ENCODE data around the gene GABARAPL1. TPM values are rescaled to one million over a fixed set of nuclear protein-coding genes. Genes with fewer than 3 reads are reported as not detected.
A peak's percentile ranks its signal among the peaks of the same experiment; 100 is the strongest.

Gene GABARAPL1
- total and polyA plus RNA-seq, 2 donors (not counting 1 experiment from before 2014, with no cell fraction given) = 4.5 to 11.9 TPM

DNA sequence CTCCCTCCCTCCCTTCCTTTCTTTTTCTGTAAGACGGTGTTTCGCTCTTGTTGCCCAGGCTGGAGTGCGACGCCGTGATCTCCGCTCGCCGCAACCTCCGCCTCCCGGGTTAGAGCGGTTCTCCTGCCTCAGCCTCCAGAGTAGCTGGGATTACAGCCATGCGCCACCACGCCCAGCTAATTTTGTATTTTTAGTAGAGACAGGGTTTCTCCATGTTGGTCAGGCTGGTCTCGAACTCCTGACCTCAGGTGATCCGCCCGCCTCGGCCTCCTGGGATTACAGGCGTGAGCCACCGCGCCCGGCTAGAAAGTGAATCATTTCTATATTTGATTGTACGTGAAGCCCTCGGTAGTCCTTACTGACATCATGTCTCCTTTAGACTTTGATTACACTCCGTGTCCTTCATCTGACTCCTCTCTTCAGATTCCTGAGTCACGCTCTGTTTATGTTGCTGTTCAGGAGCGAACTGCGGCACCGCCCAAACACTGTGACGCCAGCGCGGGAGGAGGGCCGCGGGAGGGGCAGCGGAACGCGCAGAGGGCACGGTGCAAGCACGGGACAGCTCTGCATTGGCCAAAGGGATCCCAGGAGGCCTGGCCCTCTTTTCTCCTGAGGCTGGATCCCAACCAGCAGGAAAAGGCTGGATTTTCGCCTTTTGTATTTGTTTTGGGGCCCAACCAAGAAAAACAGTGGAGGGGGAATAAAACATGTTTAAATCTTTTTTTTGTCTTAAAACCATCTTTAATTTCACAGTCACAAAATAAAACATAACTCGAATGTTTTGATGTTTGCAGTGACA lies 538 bp upstream of the GABARAPL1 start:
- H3K36me3 ChIP-seq (replicated peaks in 1 of 2; ENCODE audit: control extremely low read depth in 1 of 2, control insufficient read depth in 1 of 2, extremely low read depth in 1 of 2, insufficient read depth in 2 of 2, low read length in 1 of 2) = no peaks in the 10 kb centered on the region
- peak overlapping the region; percentile 88 for H3K4me2 ChIP-seq (replicated peaks; ENCODE audit: low read depth, low read length, poor library complexity, severe bottlenecking)
- peak overlapping the region; percentile 86 for H3K27ac Mint-ChIP-seq
- H3K27me3 ChIP-seq (replicated peaks in 1 of 4; ENCODE audit: control extremely low read depth in 1 of 4, control insufficient read depth in 3 of 4, insufficient read depth in 4 of 4, low read length in 3 of 4) = peaks cover 0 to 36% (median 20%) of the 10 kb centered on the region in 4 experiments
- H3K4me3 ChIP-seq (ENCODE audit: control extremely low read depth in 1 of 5, extremely low read depth in 1 of 5, insufficient read depth in 1 of 5, low read depth in 2 of 5, low read length in 4 of 5) = peak overlapping the region; percentile 66 to 83 (median 75)
- peaks cover 19% of the 10 kb centered on the region for H3K4me1 Mint-ChIP-seq
- peaks cover 13 to 18% of the 10 kb centered on the region in 2 donors for H3K4me1 ChIP-seq (ENCODE audit: control insufficient read depth in 2 of 2, insufficient read depth in 2 of 2, low read length in 2 of 2)
- peak; percentile 55 for ATAC-seq (ENCODE audit: low read depth)
- WGBS (ENCODE audit: insufficient coverage) = 41% methylated on average over 33 of the region's 40 CpGs
- H4K20me1 ChIP-seq (ENCODE audit: control insufficient read depth, insufficient read depth, low read length, poor library complexity, severe bottlenecking) = no peaks in the 10 kb centered on the region
- intact Hi-C loops (cut with micrococcal nuclease) = loop anchor here (1.0 to 10.0 kb wide), 3 partner anchors 153 to 963 kb away; partner anchors contain the start of genes MAGOHB and SMIM10L1
- H3K27ac ChIP-seq (ENCODE audit: low read length in 2 of 2) = no peak overlapping the region
- peak; percentile 69 for DNase-seq
- peak overlapping the region; percentile 76 for H3K9ac ChIP-seq (ENCODE audit: low read length)
- peaks cover 30% of the 10 kb centered on the region for H3K27me3 Mint-ChIP-seq
- peaks cover 0 to 3% (median 0%) of the 10 kb centered on the region in 3 donors for H3K9me3 ChIP-seq (ENCODE audit: control extremely low read depth in 1 of 3, control insufficient read depth in 2 of 3, insufficient read depth in 1 of 3, low read length in 2 of 3)
- ChIA-PET POLR2A (no interaction called here), CTCF (interaction anchor here (1.1 kb wide), 2 partner anchors 23 kb away, joined by 3 to 4 read pairs; no protein-coding TSS in a partner anchor)
- TF ChIP-seq EZH2 (IDR thresholded peaks at IDR 0.05; ENCODE audit: borderline replicate concordance, insufficient read depth, low read depth, low read length, poor library complexity, severe bottlenecking) = no peak
- TF ChIP-seq, protein P1, sequence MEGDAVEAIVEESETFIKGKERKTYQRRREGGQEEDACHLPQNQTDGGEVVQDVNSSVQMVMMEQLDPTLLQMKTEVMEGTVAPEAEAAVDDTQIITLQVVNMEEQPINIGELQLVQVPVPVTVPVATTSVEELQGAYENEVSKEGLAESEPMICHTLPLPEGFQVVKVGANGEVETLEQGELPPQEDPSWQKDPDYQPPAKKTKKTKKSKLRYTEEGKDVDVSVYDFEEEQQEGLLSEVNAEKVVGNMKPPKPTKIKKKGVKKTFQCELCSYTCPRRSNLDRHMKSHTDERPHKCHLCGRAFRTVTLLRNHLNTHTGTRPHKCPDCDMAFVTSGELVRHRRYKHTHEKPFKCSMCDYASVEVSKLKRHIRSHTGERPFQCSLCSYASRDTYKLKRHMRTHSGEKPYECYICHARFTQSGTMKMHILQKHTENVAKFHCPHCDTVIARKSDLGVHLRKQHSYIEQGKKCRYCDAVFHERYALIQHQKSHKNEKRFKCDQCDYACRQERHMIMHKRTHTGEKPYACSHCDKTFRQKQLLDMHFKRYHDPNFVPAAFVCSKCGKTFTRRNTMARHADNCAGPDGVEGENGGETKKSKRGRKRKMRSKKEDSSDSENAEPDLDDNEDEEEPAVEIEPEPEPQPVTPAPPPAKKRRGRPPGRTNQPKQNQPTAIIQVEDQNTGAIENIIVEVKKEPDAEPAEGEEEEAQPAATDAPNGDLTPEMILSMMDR (IDR thresholded peaks at IDR 0.05) = no peak
- no peaks in the 10 kb centered on the region for H3K79me2 ChIP-seq (ENCODE audit: control insufficient read depth, insufficient read depth, low read length)
- peak overlapping the region; percentile 80 for H2AFZ ChIP-seq (ENCODE audit: insufficient read depth, low read depth, low read length, poor library complexity, severe bottlenecking)
- H3K4me3 Mint-ChIP-seq = peak overlapping the region; percentile 95
- no peaks in the 10 kb centered on the region for H3K9me3 Mint-ChIP-seq (ENCODE audit: insufficient read depth)
